Hepatocyte (in vitro differentiated cells): ENCODE results near the gene NKAIN2. TPM values are rescaled to one million over a fixed set of nuclear protein-coding genes. Genes with fewer than 3 reads are reported as not detected.

Experiments used
- DNase-seq: peaks from one replicate; pipeline ENCODE4 v3.0.0-alpha.2; 2016; ENCODE audit warnings: low spot score
- H2AFZ ChIP-seq: fragments of 200-600 bp; sonication (generic); 2 replicates; pipeline ENCODE4 v1.6.0; 2016; ENCODE audit warnings: antibody characterized with exemption, mild to moderate bottlenecking
- H3K27ac ChIP-seq: fragments of 200-600 bp; sonication (generic); 2 replicates; pipeline ENCODE4 v1.5.1; 2016; ENCODE audit warnings: mild to moderate bottlenecking
- H3K27me3 ChIP-seq: fragments of 200-600 bp; sonication (generic); 2 replicates; pipeline ENCODE4 v1.6.1; 2016
- H3K36me3 ChIP-seq: fragments of 200-600 bp; sonication (generic); replicated peaks from 2 replicates; pipeline ENCODE4 v1.5.1; 2016; ENCODE audit warnings: low read depth; ENCODE audit not compliant: insufficient read depth
- H3K4me1 ChIP-seq: fragments of 200-600 bp; sonication (generic); 2 replicates; pipeline ENCODE4 v1.5.1; 2016; ENCODE audit warnings: mild to moderate bottlenecking, moderate library complexity; ENCODE audit not compliant: insufficient read depth
- H3K4me2 ChIP-seq: fragments of 200-600 bp; sonication (generic); 2 replicates; pipeline ENCODE4 v1.6.0; 2016
- H3K4me3 ChIP-seq: fragments of 200-600 bp; sonication (generic); 2 replicates; pipeline ENCODE4 v1.5.1; 2016; ENCODE audit warnings: mild to moderate bottlenecking
- H3K79me2 ChIP-seq: fragments of 200-600 bp; sonication (generic); 2 replicates; pipeline ENCODE4 v1.6.0; 2017; ENCODE audit warnings: mild to moderate bottlenecking
- H3K9me2 ChIP-seq: fragments of 200-600 bp; sonication (generic); replicated peaks from 2 replicates; pipeline ENCODE4 v1.6.0; 2017; ENCODE audit warnings: mild to moderate bottlenecking; ENCODE audit not compliant: insufficient read depth
- H3K9me3 ChIP-seq: fragments of 200-600 bp; sonication (generic); 2 replicates; pipeline ENCODE4 v1.5.1; 2016; ENCODE audit warnings: low read depth, mild to moderate bottlenecking
- H4K20me1 ChIP-seq: fragments of 200-600 bp; sonication (generic); 2 replicates; pipeline ENCODE4 v1.6.0; 2016; ENCODE audit warnings: mild to moderate bottlenecking; ENCODE audit not compliant: insufficient read depth, poor library complexity, severe bottlenecking
- EZH2 ChIP-seq: fragments of 200-600 bp; sonication (generic); IDR thresholded peaks from 2 replicates; pipeline ENCODE4 v1.6.1; 2016; ENCODE audit warnings: antibody characterized with exemption, mild to moderate bottlenecking, borderline replicate concordance
- EZH2phosphoT487 ChIP-seq: fragments of 200-600 bp; sonication (generic); IDR thresholded peaks from one replicate; pipeline ENCODE4 v1.6.1; 2018; ENCODE audit warnings: antibody characterized with exemption, mild to moderate bottlenecking, low read depth, moderate library complexity; ENCODE audit not compliant: unreplicated experiment, severe bottlenecking
- WGBS: methylation state at CpG from one replicate; pipeline ENCODE4 v1.1.6; 2016; ENCODE audit warnings: low lambda C conversion rate; ENCODE audit errors: missing lambda C conversion rate; 5-methylcytosine and 5-hydroxymethylcytosine counted together
- polyA plus RNA-seq: library from polyadenylated mRNA; unstranded; fragments of >200 nt; fragmentation: Nextera tagmentation; extraction: Ambion mirVana; gene quantifications from 2 replicates; pipeline ENCODE4 v1.2.1, GENCODE V29; 2016
- total RNA-seq: library from RNA; depleted of rRNA; stranded (reverse); fragments of >200 nt; gene quantifications from 2 replicates; pipeline ENCODE4 v1.2.3, GENCODE V29; 2014
- TF ChIP-seq, protein P1 (sequence below): fragments of 200-600 bp; sonication (generic); IDR thresholded peaks from 2 replicates; pipeline ENCODE4 v1.5.1; 2016; ENCODE audit warnings: antibody characterized with exemption, mild to moderate bottlenecking; ENCODE audit not compliant: poor library complexity

NKAIN2 gene
- total and polyA plus RNA-seq, 2 experiments from 2014 or later = 0.48 to 2.6 TPM

DNA sequence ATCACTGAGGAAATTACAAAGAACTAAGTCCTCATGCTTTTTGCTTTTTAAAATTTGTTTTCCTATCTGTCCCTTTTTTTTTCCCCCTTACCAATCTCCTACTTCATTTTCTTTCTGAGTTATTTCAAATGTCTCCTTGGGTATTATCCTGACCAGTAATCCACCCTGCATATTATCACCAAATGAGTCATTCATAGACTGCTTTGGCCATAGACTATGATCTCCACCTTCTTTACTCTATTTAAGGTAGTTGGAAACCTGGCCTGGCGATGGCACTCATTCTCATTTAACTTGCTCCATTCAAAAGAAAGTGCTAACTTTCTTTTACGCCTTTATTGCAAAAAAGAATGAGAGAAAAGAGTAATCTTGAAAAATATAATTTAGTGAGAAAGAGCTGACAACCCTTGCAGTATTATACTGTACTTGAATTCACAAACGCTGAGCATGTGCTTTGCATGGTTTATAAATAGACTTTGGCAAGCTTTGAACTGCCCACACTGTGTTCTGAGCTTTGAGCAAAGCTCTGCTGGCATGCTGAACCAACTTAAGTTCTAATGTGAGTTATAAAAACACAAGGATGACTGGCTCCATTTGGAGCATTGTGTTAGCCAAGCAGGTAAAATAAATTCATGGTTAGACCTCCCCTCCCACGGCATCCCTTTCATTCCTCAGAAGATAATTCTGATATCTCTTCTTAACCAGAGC lies 198.9 kb downstream of the NKAIN2 start:
- WGBS = 88% methylated on average over 4 of the region's 4 CpGs

DNA sequence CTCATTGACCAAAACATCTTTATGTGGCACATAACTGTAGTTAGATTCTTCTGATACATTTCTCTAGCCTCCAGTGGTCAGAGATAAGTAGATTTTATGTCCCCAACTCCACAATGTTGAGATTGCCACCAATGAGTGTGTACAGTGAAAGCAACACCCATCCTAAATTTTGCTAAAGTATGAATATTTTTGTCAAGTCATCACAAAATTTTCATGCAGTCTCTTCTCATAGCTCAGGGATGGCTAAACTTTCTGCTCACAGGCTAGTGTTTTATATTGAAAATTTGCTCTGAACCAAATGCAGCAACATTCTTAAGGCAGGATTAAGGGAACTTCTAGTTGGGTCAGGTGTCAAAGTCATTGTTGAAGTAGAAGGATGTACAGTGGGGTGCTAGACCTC lies 203.6 kb downstream of the NKAIN2 start:
- TF ChIP-seq EZH2 = no peak
- TF ChIP-seq EZH2phosphoT487 = no peak
- TF ChIP-seq, protein P1, sequence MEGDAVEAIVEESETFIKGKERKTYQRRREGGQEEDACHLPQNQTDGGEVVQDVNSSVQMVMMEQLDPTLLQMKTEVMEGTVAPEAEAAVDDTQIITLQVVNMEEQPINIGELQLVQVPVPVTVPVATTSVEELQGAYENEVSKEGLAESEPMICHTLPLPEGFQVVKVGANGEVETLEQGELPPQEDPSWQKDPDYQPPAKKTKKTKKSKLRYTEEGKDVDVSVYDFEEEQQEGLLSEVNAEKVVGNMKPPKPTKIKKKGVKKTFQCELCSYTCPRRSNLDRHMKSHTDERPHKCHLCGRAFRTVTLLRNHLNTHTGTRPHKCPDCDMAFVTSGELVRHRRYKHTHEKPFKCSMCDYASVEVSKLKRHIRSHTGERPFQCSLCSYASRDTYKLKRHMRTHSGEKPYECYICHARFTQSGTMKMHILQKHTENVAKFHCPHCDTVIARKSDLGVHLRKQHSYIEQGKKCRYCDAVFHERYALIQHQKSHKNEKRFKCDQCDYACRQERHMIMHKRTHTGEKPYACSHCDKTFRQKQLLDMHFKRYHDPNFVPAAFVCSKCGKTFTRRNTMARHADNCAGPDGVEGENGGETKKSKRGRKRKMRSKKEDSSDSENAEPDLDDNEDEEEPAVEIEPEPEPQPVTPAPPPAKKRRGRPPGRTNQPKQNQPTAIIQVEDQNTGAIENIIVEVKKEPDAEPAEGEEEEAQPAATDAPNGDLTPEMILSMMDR = no peak
- Histone ChIP-seq H3K4me3 (no peak overlapping the region), H3K36me3 (no peaks in the 10 kb centered on the region), H4K20me1 (no peaks in the 10 kb centered on the region), H3K4me1 (peaks cover 7% of the 10 kb centered on the region), H3K27me3 (no peaks in the 10 kb centered on the region), H3K79me2 (no peaks in the 10 kb centered on the region), H2AFZ (no peak overlapping the region), H3K9me2 (no peaks in the 10 kb centered on the region), H3K9me3 (no peaks in the 10 kb centered on the region), H3K4me2 (no peak overlapping the region), H3K27ac (no peak overlapping the region)
- no peak for DNase-seq

More for the DNA sequence above, 198.9 kb downstream of the NKAIN2 start:
- Histone ChIP-seq H3K27me3 (no peaks in the 10 kb centered on the region), H3K4me1 (no peaks in the 10 kb centered on the region), H3K4me2 (no peak overlapping the region), H2AFZ (no peak overlapping the region), H3K9me2 (no peaks in the 10 kb centered on the region), H3K36me3 (no peaks in the 10 kb centered on the region), H3K4me3 (no peak overlapping the region), H3K79me2 (no peaks in the 10 kb centered on the region), H3K9me3 (no peaks in the 10 kb centered on the region), H3K27ac (no peak overlapping the region), H4K20me1 (no peaks in the 10 kb centered on the region)
- TF ChIP-seq EZH2 (no peak), EZH2phosphoT487 (no peak)
- TF ChIP-seq, protein P1 = no peak
- DNase-seq = peak; percentile 8

DNA sequence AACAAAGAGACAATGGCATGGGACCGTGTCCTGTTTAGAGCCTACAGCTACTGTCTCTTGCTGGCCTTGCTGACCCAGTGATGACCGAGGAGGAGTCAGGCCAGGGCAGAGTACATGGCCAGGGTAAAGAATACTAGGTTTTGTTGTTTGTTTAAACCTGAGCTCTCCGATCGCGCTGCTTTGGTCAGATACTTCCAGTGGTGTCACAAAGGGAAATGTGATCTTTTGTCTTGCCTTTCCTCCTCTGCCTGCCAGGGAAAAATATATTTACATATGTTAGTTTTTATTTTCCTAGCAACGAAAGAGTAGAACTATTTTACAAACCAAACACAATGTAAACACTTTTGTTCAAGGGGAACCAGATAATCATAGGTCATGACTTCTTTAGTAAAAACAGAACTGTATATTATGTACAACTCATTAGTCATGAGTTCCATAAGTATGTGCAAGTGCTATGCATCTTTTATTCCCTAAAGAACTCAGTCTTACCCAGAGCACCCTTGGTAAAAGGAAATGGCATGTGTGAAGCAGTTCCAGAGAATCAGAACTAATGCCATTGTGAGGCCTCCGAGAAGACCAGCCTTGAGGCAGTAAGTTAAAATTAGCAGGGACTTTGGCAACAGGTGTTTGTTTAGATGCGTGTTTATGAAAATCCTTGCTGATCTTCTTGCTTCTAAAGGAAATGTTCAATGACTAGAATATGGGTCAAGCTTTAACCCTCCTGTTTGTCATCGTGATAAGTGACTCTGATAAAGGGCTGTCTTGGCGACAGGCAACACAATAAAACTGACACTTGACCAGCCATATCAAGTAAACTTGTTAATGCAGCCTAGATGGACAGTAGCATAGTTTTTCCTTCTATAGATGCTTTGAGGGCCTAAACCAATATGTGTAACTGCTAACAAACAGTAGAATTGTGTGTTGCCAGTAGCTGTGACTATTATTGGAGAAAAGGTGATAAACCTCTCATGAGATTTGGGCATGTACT lies 204.6 kb downstream of the NKAIN2 start:
- TF ChIP-seq, protein P1 = no peak
- no peak for TF ChIP-seq EZH2
- Histone ChIP-seq H3K9me2 (no peaks in the 10 kb centered on the region), H4K20me1 (no peaks in the 10 kb centered on the region), H3K79me2 (no peaks in the 10 kb centered on the region), H3K9me3 (no peaks in the 10 kb centered on the region), H3K4me3 (no peak overlapping the region), H3K27ac (no peak overlapping the region), H3K27me3 (no peaks in the 10 kb centered on the region), H3K4me2 (no peak overlapping the region), H3K4me1 (peaks cover 7% of the 10 kb centered on the region), H3K36me3 (no peaks in the 10 kb centered on the region), H2AFZ (no peak overlapping the region)
- 28% methylated on average over 10 of the region's 10 CpGs for WGBS
- DNase-seq = no peak
